IPS-18c (cell line): ENCODE results near the gene S100A10.

ENCODE experiments used
- H3K4me3 ChIP-seq: 2 replicates; pipeline ENCODE4 v1.7.0; 2013; ENCODE audit warnings: low read depth, mild to moderate bottlenecking, low read length, moderate library complexity; ENCODE audit not compliant: insufficient read depth
- H3K9me3 ChIP-seq: one replicate; pipeline ENCODE4 v1.6.1; 2013; ENCODE audit warnings: mild to moderate bottlenecking, low read length, moderate library complexity; ENCODE audit not compliant: control insufficient read depth, insufficient read depth

The S100A10 gene

GRCh38 chr1:152020849-152021248 is 27.2 kb upstream of the S100A10 start:
- peaks cover 4% of the 10 kb centered on the region for H3K9me3 ChIP-seq
- no peak overlapping the region for H3K4me3 ChIP-seq

- no peaks in the 10 kb centered on the region for H3K9me3 ChIP-seq
These were observed 24.9 kb upstream of the S100A10 start for GRCh38 chr1:152018537-152018936.

DNA sequence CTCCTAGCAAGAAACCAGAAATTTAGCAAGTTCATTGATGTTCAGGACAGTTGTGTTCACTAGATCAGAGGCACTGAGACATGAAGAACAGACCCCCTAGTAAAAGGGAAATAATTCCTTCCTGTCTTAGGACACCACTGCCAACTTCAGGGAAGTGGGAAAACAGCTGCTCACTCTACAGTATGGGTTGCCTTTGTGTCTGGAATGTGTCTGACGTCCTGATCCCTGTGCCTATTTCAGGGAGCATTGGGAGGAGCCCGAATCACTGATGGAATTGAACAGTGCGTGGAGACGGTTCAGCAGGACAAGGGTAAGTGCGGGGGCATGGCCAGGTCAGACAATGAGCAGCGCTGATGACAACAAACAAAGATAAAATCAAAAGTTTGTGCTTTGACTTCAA is 22.1 kb upstream of the S100A10 start:
- H3K9me3 ChIP-seq = peaks cover 3% of the 10 kb centered on the region

More at GRCh38 chr1:152018537-152018936, 24.9 kb upstream of the S100A10 start:
- H3K4me3 ChIP-seq = no peak overlapping the region

DNA sequence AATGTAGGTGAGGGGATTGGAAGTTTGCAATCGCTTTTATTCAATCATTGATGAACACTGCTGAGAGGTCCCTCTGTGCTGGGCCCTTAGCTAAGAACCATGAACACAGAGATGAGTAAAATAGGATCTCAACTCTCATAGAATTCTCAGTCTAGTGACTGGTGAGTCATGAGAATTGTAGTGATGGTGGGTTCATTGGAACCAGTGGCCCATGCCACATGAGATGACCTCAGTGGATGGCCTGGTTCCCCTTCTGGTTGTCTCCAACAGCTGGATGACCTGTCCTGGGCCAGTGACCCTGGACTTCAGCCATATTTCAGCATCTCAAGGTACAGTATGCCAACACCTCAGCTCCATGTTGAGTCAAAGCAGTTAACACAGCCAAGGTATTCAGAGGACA is 21.3 kb upstream of the S100A10 start:
- Histone ChIP-seq H3K4me3 (no peak overlapping the region), H3K9me3 (peaks cover 3% of the 10 kb centered on the region)

More for the DNA sequence above, 22.1 kb upstream of the S100A10 start:
- H3K4me3 ChIP-seq = no peak overlapping the region

DNA sequence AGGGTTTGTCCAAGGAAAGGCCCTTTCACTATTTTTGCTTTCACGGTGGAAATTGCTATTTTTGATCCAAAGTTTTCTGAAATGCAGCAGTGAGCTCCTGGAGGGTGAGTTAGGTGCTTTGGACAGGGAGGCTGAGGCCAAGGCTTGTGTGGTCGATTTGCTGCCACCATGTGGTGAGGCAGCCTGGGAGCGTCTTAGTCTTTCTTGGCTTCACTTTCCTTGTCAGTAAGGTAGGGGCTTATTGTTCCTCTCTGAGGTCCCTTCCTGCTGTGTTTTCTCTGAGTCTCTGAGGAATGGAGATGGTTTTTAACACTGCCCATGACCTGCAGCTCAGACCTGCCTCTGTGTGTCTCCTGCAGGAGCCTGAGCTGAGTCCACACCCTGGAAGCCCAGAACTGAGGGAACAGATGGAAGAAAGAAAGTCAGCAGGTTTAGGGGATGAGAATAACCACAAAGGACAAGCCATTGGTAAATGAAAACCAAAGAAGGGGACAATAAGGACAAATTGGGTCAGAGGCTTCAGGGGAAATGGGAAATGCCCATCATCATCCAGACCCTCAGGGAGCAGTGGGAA is 20.1 kb upstream of the S100A10 start:
- H3K9me3 ChIP-seq = peaks cover 3% of the 10 kb centered on the region
- no peak overlapping the region for H3K4me3 ChIP-seq

DNA sequence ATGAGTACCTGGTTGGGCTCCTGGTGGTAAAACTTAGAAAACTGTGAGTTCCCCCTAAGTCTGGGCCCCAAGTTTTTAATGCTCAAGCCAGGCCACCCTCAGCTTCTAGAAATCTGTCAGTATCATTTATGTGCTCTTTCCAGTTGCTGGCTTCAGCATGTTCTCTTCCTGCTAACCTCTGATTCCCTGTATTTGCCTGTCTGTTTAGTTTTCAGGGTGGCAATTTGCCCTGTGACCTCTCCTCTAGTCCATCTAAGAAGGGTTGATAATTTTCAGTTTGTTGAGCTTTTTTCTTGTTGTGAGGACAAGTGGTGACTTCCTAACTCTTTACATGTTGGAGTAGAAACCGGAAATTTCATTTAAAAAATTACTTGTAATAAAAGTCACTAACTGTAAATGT is 16.0 kb upstream of the S100A10 start:
- Histone ChIP-seq H3K9me3 (peaks cover 3% of the 10 kb centered on the region), H3K4me3 (no peak overlapping the region)

- Histone ChIP-seq H3K4me3 (no peak overlapping the region), H3K9me3 (no peaks in the 10 kb centered on the region)
These were observed 13.4 kb upstream of the S100A10 start for GRCh38 chr1:152007047-152007446.

GRCh38 chr1:152005360-152005912 is 11.8 kb upstream of the S100A10 start:
- Histone ChIP-seq H3K4me3 (no peak overlapping the region), H3K9me3 (no peaks in the 10 kb centered on the region)

- Histone ChIP-seq H3K9me3 (no peaks in the 10 kb centered on the region), H3K4me3 (no peak overlapping the region)
These were observed 10.3 kb upstream of the S100A10 start for GRCh38 chr1:152003846-152004442.

DNA sequence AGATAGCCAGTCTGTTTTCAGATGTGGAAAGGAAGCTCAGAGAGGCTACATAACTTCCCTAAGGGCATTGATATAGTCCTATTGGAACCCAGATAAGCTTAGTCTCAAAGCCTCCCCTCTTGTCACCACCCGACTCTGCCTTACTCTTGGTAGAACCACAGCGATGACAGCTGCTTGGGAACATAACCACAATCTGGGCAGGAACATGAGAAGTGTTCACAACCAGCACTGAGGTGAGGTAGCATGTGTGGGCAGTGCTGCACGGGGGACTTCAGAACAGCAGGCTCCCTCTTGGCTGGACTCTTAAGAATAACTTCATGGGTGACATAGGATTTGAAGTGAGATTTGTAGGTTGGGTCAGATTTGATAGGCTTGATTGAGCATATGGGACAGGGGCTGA is 9.3 kb upstream of the S100A10 start:
- Histone ChIP-seq H3K9me3 (no peaks in the 10 kb centered on the region), H3K4me3 (no peak overlapping the region)

DNA sequence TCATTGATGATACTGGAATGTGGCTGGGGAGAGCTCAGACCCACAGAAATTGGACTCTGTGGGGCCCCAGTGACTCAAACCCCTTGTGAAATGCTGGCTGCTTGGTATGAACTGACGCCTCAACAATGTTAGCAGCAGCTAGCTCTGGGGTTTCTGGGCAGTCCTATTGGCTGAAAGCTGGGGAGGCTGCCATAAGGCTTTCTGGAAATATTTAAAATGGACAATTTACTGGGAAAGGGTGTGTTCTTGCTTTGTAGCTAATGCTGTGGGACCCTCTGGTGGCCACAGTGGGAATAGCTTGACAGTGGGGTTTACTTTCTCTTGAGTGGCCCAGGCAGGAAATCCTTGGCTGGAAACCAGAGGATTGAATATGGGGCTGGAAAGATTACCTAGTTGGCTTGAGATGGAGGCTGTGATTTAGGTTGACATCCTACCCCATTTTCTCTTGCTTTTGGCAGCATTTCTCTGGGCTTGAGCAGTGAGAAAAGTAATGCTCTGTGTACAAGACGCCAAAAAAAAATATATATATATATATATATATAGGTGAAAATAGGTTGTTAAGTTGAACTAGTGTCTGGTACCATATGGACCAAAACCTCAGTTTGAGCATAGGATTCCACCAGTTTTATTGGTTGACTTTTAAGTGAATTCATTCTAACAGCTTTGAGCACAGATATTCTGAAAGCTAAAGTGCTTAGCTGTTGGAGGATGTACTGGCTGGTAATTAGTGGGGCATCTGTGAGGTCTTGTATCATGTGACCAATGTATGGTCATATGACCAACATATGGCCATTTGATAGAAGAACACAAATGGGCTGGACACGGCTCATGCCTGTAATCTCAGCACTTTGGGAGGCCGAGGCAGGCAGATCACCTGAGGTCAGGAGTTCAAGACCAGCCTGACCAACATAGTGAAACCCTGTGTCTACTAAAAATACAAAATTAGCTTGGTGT is 8.2 kb upstream of the S100A10 start:
- Histone ChIP-seq H3K9me3 (no peaks in the 10 kb centered on the region), H3K4me3 (no peak overlapping the region)

GRCh38 chr1:152000964-152001630 is 7.4 kb upstream of the S100A10 start:
- H3K4me3 ChIP-seq = no peak overlapping the region
- no peaks in the 10 kb centered on the region for H3K9me3 ChIP-seq

DNA sequence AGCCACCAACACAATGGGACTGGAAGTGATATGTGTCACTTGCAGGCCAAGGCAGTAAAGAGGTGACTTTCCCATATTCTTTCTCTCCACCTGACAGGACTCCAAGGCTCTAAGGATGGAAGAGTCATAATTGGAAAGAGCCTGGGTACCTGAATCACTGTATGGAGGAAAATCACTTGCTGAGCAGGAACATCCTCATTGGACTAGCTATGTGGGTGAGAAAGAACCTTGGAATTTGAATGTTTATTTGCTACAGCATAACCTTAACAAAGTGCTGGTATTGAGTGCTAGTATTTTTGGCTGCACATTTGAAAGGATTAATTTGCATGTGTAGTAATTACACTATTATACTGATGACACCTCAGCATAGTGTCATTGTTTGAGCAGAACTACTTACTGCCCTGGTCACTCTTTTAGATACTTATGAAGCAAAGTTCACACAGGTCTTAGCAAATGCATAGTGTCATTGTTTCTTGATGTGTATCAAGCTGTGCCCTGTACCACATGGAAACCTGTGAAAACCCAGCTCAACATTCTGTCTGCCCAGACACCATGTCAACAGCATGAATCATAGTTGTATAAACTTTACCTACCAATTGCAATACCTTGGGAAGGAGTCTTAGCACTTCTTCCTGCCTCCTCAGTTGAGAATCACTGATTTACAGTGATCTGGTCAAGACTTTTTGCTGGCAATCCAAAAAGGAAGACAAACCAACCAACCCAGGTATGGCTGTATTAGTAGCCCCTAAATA is 5.1 kb upstream of the S100A10 start:
- H3K9me3 ChIP-seq = no peaks in the 10 kb centered on the region
- H3K4me3 ChIP-seq = no peak overlapping the region

DNA sequence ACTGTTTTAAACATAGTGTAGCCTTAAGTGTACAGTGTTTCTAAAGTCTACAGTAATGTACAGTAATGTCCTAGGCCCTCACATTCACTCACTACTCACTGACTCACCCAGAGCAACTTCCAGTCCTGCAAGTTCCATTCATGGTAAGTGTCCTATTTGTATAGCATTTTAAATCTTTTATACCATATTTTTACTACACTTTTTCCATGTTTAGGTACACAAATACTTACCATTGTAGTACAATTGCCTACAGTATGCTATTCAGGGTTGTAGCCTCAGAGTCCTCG is 3.6 kb upstream of the S100A10 start:
- no peaks in the 10 kb centered on the region for H3K9me3 ChIP-seq

DNA sequence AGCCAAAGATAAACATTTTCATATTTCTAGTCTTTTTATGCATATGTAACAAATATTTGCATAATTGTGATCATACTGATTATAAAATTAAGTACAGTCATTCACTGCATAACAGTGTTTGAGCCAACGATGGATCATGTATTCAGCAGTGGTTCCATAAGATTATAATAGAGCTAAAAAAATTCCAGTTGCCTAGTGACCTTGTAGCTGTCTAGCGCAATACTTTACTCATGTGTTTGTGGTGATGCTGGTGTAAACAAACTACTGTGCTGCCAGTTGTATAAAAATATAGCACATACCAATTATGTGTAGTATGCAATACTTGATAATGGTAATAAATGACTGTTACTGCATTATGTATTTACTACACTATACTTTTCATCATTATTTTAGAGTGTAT is 2.1 kb upstream of the S100A10 start:
- no peaks in the 10 kb centered on the region for H3K9me3 ChIP-seq
- no peak overlapping the region for H3K4me3 ChIP-seq

More for the DNA sequence above, 3.6 kb upstream of the S100A10 start:
- no peak overlapping the region for H3K4me3 ChIP-seq

DNA sequence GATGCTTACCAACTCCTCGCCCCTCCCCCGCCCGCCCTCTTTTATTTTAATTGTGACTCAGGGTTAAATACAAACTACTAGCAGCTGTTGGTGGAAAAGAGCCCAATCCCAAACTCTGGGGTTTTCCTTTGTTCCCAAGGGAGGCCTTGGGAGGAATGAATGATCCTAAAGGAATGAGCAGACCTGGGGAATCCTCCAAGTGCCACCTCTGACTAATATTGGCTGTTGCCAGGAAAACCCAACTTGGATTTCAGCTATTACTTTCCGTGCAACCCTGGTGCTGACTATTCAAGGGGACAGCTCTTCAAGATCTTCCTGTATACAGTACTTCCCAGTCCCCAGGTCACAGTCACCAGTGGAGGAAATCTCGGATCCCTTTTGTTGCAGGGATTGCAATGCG is 1.3 kb upstream of the S100A10 start:
- Histone ChIP-seq H3K4me3 (no peak overlapping the region), H3K9me3 (no peaks in the 10 kb centered on the region)
